B cell (primary cell): ENCODE measurements around the gene BDP1. TPM values are rescaled to one million over a fixed set of nuclear protein-coding genes. Genes with fewer than 3 reads are reported as not detected.

Experiments used
- ATAC-seq: fragments of 200-7000 bp; cut with Tn5 transposase; one replicate; pipeline ENCODE4 v1.10.0; 2021; ENCODE audit warnings: low read depth, mild to moderate bottlenecking, moderate number of reproducible peaks, moderate library complexity
- CTCF ChIA-PET: fragments of 350-600 bp; sonication (Branson Sonifier 250); formaldehyde crosslinking; loops from one replicate; lab custom pipeline; 2021; ENCODE audit warnings: antibody characterized with exemption, inconsistent platforms; lab: Charles Lee
- POLR2A ChIA-PET: fragments of 350-600 bp; sonication (Branson Sonifier 250); formaldehyde crosslinking; loops from one replicate; lab custom pipeline; 2021; ENCODE audit warnings: antibody characterized with exemption; lab: Charles Lee
- DNase-seq: peaks from one replicate; pipeline ENCODE4 v3.0.0; 2013
- H2AFZ ChIP-seq: 2 replicates; pipeline ENCODE4 v1.6.1; 2012; ENCODE audit warnings: mild to moderate bottlenecking, low read depth, low read length; ENCODE audit not compliant: insufficient read depth, poor library complexity, severe bottlenecking
- H3K27ac ChIP-seq, 2 donors: 1 replicate in 1 of 2; 2 replicates in 1 of 2; pipeline ENCODE4 v1.5.1; 2012 to 2013; ENCODE audit warnings: low read length in 2 of 2, mild to moderate bottlenecking in 2 of 2, moderate library complexity in 1 of 2
- H3K27me3 ChIP-seq, 4 experiments: fragments of 200-600 bp in 1 of 4; sonication (generic) in 1 of 4; replicated peaks in 1 of 4; 1 replicate in 2 of 4; 2 replicates in 2 of 4; pipeline versions ENCODE4 v1.6.1 to v1.7.0; 2013 to 2016; ENCODE audit warnings: low read length in 3 of 4, mild to moderate bottlenecking in 2 of 4, mixed read lengths in 1 of 4, moderate library complexity in 1 of 4; ENCODE audit not compliant: insufficient read depth in 4 of 4, control insufficient read depth in 3 of 4; ENCODE audit errors: control extremely low read depth in 1 of 4
- H3K36me3 ChIP-seq, 2 experiments: replicated peaks in 1 of 2; 1 replicate in 1 of 2; 2 replicates in 1 of 2; pipeline versions ENCODE4 v1.6.1 to v1.7.1; 2013; ENCODE audit warnings: low read length in 1 of 2; ENCODE audit not compliant: insufficient read depth in 2 of 2, control insufficient read depth in 1 of 2; ENCODE audit errors: control extremely low read depth in 1 of 2, extremely low read depth in 1 of 2
- H3K4me1 ChIP-seq, 2 donors: fragments of 200-600 bp in 1 of 2; sonication (generic) in 1 of 2; 1 replicate in 1 of 2; 2 replicates in 1 of 2; pipeline versions ENCODE4 v1.5.1 to v1.6.1; 2013 to 2017; ENCODE audit warnings: low read length in 2 of 2; ENCODE audit not compliant: control insufficient read depth in 2 of 2, insufficient read depth in 2 of 2
- H3K4me2 ChIP-seq: replicated peaks from 2 replicates; pipeline ENCODE3; 2012; ENCODE audit warnings: mild to moderate bottlenecking, low read depth, low read length; ENCODE audit not compliant: poor library complexity, severe bottlenecking
- H3K4me3 ChIP-seq, 5 experiments: fragments of 200-600 bp in 1 of 5; sonication (generic) in 1 of 5; 1 replicate in 3 of 5; 2 replicates in 2 of 5; pipeline versions ENCODE4 v1.5.1 to v1.7.0; 2011 to 2016; ENCODE audit warnings: low read length in 4 of 5, mild to moderate bottlenecking in 4 of 5, low read depth in 2 of 5, control low read depth in 1 of 5, moderate library complexity in 1 of 5; ENCODE audit not compliant: insufficient read depth in 1 of 5; ENCODE audit errors: control extremely low read depth in 1 of 5, extremely low read depth in 1 of 5
- H3K79me2 ChIP-seq: fragments of 200-600 bp; sonication (generic); one replicate; pipeline ENCODE4 v1.6.0; 2016; ENCODE audit warnings: low read length; ENCODE audit not compliant: control insufficient read depth, insufficient read depth
- H3K9ac ChIP-seq: fragments of 200-600 bp; sonication (generic); 2 replicates; pipeline ENCODE4 v1.6.1; 2017; ENCODE audit warnings: mild to moderate bottlenecking, low read length, moderate library complexity
- H3K9me3 ChIP-seq, 3 donors: one replicate each; pipeline versions ENCODE4 v1.6.1 to v1.7.1; 2013; ENCODE audit warnings: low read length in 2 of 3; ENCODE audit not compliant: control insufficient read depth in 2 of 3, insufficient read depth in 1 of 3; ENCODE audit errors: control extremely low read depth in 1 of 3
- H4K20me1 ChIP-seq: 2 replicates; pipeline ENCODE4 v1.6.0; 2012; ENCODE audit warnings: mild to moderate bottlenecking, low read length; ENCODE audit not compliant: insufficient read depth, control insufficient read depth, poor library complexity, severe bottlenecking
- H3K27ac Mint-ChIP-seq: one replicate; pipeline ENCODE4 v1.8.0; 2021; ENCODE audit warnings: mixed read lengths
- H3K27me3 Mint-ChIP-seq: one replicate; pipeline ENCODE4 v1.8.0; 2021; ENCODE audit warnings: mixed read lengths
- H3K4me1 Mint-ChIP-seq: one replicate; pipeline ENCODE4 v1.8.0; 2021; ENCODE audit warnings: mixed read lengths
- H3K4me3 Mint-ChIP-seq: one replicate; pipeline ENCODE4 v1.8.0; 2021; ENCODE audit warnings: mixed read lengths
- H3K9me3 Mint-ChIP-seq: one replicate; pipeline ENCODE4 v1.8.0; 2022; ENCODE audit warnings: mixed read lengths; ENCODE audit not compliant: insufficient read depth
- EZH2 ChIP-seq: IDR thresholded peaks from 2 replicates; pipeline ENCODE4 v1.6.1; 2012; ENCODE audit warnings: borderline replicate concordance, low read depth, mild to moderate bottlenecking, moderate library complexity, low read length; ENCODE audit not compliant: insufficient read depth, poor library complexity, severe bottlenecking
- WGBS: methylation state at CpG from one replicate; pipeline ENCODE4 v1.1.5; 2013; ENCODE audit warnings: missing lambda C conversion rate; ENCODE audit not compliant: insufficient coverage; 5-methylcytosine and 5-hydroxymethylcytosine counted together
- intact Hi-C: fragments of 100-400 bp; cut with micrococcal nuclease; formaldehyde crosslinking; loops from one replicate; pipeline ENCODE4 v1.10.0; 2022
- polyA plus RNA-seq: library from polyadenylated mRNA; depleted of rRNA; stranded (reverse); fragments of >200 nt; gene quantifications from 2 replicates; pipeline ENCODE4 v1.2.3, GENCODE V29; 2012
- total RNA-seq, 2 donors: library from RNA; stranded (reverse); fragments of 120-200 nt in 1 of 2; gene quantifications; 1 replicate in 1 of 2; 2 replicates in 1 of 2; pipeline versions ENCODE4 v1.2.3 to v1.2.4, GENCODE V29; 2013 to 2022
- TF ChIP-seq, protein P1 (sequence below): fragments of 200-600 bp; IDR thresholded peaks from one replicate; pipeline ENCODE4 v1.8.0; 2022; ENCODE audit warnings: antibody characterized with exemption, mild to moderate bottlenecking

The BDP1 gene
- total and polyA plus RNA-seq, 2 donors (not counting 1 experiment from before 2014, with no cell fraction given): 7.9 to 59.4 TPM

GRCh38 chr5:71475788-71476384, 20.4 kb downstream of the BDP1 start:
- Mint-ChIP-seq H3K4me1 (no peaks in the 10 kb centered on the region), H3K27ac (no peak overlapping the region), H3K4me3 (no peak overlapping the region), H3K9me3 (no peaks in the 10 kb centered on the region), H3K27me3 (no peaks in the 10 kb centered on the region)
- 60% methylated on average over 2 of the region's 3 CpGs for WGBS
- ATAC-seq (no peak), DNase-seq (no peak)
- H4K20me1 ChIP-seq: no peaks in the 10 kb centered on the region
- no peaks in the 10 kb centered on the region for H3K27me3 ChIP-seq
- peaks cover 0 to 31% of the 10 kb centered on the region in 2 experiments for H3K36me3 ChIP-seq
- H3K4me2 ChIP-seq: no peak overlapping the region
- ChIA-PET POLR2A (interaction anchor here (0.6 kb wide), 1 partner anchor 104 kb away, joined by 4 read pairs; no protein-coding TSS in a partner anchor), CTCF (interaction anchor here (0.7 to 2.9 kb wide), 8 partner anchors 8 to 125 kb away, joined by 3 to 7 read pairs (median 3); partner anchors contain the start of gene BDP1)
- H2AFZ ChIP-seq: no peak overlapping the region
- no peaks in the 10 kb centered on the region for H3K4me1 ChIP-seq
- H3K27ac ChIP-seq: no peak overlapping the region
- no peak overlapping the region for H3K9ac ChIP-seq
- peaks cover 6% of the 10 kb centered on the region for H3K79me2 ChIP-seq
- H3K9me3 ChIP-seq: no peaks in the 10 kb centered on the region
- no peak overlapping the region for H3K4me3 ChIP-seq
- TF ChIP-seq, protein P1, sequence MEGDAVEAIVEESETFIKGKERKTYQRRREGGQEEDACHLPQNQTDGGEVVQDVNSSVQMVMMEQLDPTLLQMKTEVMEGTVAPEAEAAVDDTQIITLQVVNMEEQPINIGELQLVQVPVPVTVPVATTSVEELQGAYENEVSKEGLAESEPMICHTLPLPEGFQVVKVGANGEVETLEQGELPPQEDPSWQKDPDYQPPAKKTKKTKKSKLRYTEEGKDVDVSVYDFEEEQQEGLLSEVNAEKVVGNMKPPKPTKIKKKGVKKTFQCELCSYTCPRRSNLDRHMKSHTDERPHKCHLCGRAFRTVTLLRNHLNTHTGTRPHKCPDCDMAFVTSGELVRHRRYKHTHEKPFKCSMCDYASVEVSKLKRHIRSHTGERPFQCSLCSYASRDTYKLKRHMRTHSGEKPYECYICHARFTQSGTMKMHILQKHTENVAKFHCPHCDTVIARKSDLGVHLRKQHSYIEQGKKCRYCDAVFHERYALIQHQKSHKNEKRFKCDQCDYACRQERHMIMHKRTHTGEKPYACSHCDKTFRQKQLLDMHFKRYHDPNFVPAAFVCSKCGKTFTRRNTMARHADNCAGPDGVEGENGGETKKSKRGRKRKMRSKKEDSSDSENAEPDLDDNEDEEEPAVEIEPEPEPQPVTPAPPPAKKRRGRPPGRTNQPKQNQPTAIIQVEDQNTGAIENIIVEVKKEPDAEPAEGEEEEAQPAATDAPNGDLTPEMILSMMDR: peak; percentile 58
- no peak for TF ChIP-seq EZH2
- intact Hi-C loops: no loop called here

GRCh38 chr5:71481441-71481840, 26.0 kb downstream of the BDP1 start:
- H4K20me1 ChIP-seq: peaks cover 5% of the 10 kb centered on the region
- ATAC-seq (no peak), DNase-seq (no peak)
- no peaks in the 10 kb centered on the region for H3K9me3 Mint-ChIP-seq
- intact Hi-C loops: no loop called here
- H3K4me1 Mint-ChIP-seq: no peaks in the 10 kb centered on the region
- no peak overlapping the region for H3K4me3 ChIP-seq
- H3K4me3 Mint-ChIP-seq: no peak overlapping the region
- no peaks in the 10 kb centered on the region for H3K9me3 ChIP-seq
- POLR2A ChIA-PET: no interaction called here
- H3K36me3 ChIP-seq: peaks cover 10 to 57% of the 10 kb centered on the region in 2 experiments
- no peak overlapping the region for H3K27ac ChIP-seq
- no peaks in the 10 kb centered on the region for H3K27me3 Mint-ChIP-seq
- H3K4me1 ChIP-seq: no peaks in the 10 kb centered on the region
- CTCF ChIA-PET: no interaction called here
- H3K27me3 ChIP-seq: no peaks in the 10 kb centered on the region
- H3K9ac ChIP-seq: no peak overlapping the region
- no peak overlapping the region for H3K27ac Mint-ChIP-seq
- no peak for TF ChIP-seq EZH2
- TF ChIP-seq, protein P1: no peak
- no peak overlapping the region for H3K4me2 ChIP-seq
- peaks cover 7% of the 10 kb centered on the region for H3K79me2 ChIP-seq
- no peak overlapping the region for H2AFZ ChIP-seq
